Hematopoietic multipotent progenitor cell treated with erythropoietin and hydrocortisone succinate and interleukin-3 and kit ligand, for 15 days (in vitro differentiated cells): Measurements from ENCODE around the gene MADCAM1.
A peak's percentile ranks its signal among the peaks of the same experiment; 100 is the strongest.

Experiments
- DNase-seq: peaks from one replicate; pipeline ENCODE4 v3.0.0-alpha.2; 2015; ENCODE audit warnings: low spot score

The MADCAM1 gene

DNA sequence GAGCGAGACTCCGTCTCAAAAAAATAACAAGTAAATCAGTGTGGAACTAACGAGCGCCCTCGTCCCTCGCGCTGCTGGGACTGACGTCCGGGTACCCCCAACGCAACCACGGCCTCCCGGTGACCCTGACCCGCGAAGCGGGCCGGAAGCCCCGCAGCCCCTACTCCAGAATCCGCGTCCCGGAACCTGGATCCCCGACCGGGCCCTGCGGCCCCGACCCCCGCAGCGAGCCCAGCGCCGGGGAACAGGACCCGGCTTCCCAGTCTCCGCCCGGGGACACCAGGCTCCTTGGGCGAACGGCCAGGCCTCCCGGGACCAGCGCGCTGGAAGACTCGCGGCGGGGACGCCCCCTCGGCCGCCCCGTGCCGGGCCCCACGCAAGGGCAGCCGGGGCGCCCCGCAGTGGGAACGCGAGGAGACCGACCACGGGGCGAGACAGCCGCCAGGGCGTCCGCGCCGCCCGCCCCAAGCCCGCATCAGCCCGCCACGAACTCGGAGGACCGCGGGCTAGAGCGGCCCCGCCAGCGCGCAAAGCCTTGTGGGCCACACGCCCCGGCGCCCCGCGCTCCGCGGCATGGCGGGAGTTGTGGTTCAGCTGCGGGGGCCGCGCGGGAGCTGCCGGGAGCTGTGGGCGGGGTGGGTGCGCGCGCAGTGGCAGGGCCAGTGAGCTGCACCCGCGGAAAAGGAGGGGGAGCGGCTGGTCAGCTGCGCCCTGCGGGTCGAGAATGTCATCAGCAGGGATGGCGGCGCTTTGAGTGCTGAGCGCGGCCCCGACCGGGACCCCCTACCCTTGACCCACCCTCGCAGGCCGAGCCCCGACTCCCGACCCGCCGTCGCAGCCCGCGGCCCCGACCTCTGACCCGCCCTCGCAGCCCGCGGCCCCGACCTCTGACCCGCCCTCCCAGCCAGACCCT lies 7.5 kb upstream of the MADCAM1 start:
- DNase-seq = peak; percentile 93

DNA sequence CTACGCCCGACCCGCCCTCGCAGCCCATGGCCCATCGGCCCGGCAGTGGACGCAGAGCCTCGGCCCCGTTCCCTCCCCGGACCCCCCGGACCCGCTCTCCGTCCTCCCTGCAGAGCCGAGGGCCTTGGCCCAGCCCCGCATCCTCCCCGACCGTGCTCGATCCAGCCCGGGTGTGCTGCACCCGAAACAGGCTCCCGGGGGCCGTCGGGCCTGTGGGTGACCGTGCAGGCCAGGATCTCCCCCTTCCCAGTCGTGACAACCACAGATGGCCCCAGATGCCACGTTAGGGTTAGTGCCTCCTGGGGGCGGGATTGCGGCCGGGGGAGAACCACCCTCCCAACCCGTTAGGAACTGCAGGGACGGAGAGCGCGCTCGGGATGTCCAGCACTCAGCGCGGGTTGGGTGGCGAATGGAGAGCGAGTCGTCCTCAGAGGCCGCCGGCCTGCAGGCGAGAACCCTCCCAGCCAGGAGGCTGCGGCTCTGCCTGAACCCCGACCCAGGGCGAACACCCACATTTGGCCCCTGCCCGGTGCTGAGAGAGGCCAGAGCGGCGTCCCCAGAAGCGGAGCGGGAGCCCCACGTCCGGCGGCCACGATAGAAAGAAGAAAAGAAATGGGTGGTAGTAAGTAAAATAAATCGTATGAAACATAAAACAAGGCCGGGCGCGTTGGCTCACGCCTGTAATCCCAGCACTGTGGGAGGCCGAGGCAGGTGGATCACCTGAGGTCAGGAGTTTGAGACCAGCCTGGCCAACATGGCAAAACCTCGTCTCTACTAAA lies 6.7 kb upstream of the MADCAM1 start:
- DNase-seq = no peak

DNA sequence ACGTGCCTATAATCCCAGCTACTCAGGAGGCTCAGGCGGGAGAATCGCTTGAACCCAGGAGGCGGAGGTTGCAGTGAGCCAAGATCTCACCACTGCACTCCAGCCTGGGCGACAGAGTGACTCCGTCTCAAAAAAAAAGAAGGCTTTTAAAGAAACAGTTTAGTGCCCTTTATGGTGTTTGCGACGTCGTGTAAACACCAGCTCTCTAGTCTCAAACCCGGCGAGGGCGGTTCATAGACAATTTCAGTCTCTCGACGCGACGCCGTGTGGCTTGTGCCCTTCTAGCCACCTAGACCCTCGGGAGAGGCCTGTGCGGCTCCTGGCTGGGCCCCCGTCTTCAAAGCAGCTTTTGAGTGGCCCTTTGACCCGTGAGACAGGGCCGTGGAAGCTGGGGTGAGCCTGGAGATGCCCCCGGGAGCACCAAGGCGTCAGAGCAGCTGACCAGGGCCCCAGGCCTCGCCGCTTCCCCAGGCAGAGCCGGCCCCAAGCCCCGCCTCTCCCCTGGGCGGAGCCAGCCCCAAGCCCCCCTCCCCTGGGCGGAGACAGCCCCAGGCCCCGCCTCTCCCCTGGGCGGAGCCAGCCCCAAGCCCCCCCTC lies 5.0 kb upstream of the MADCAM1 start:
- no peak for DNase-seq

DNA sequence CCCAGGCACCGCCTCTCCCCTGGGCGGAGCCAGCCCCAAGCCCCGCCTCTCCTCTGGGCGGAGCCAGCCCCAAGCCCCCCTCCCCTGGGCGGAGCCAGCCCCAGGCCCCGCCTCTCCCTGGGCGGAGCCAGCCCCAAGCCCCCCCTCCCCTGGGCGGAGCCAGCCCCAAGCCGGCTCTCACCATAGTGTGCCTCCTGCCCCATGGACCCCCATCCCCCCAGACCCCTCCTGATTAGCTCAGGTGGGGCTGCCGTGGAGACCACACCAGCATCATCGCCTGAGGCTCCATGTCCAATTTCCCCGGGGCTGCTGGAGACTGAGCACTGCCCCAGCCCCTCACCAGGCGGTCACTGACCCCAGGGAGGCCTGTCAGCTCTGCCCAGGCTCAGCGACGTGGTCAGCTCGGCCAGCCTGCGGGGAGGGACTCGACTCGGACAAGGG lies 4.2 kb upstream of the MADCAM1 start:
- peak; percentile 22 for DNase-seq

DNA sequence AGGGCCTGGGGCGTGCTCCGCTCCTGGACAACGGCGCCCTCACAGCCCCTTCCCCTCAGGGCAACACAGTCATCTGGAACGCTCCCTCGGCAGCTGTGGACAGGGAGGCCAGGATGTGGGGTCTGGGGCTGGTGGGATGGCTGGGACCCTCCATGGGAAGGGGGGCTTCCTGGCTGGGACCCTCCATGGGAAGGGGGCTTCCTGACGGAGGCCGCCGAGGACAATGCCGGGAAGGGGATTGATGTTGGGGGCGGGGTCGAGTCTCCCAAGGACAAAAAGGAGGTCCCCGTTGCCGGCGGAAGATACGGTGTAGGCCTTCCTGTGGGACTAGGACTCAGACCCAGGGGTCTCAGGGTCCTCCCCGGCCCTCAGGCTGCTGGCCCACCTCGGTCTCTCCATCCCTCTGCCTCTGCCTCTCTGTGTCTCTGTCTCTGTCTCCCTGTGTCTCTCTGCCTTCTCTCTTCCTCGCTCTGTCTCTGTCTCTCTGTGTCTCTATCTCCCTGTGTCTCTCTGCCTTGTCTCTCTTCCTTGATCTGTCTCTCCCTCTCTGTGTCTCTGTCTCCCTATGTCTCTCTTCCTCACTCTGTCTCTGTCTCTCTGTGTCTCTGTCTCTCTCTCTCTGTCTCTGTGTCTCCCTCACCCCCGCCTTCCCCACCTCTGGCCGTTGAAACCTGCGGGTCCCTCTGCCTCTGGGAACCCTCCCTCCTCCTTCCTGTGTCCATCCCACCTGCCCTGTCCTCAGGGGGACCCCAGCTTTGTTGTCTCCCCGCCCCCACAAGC lies 2.7 kb upstream of the MADCAM1 start:
- no peak for DNase-seq

DNA sequence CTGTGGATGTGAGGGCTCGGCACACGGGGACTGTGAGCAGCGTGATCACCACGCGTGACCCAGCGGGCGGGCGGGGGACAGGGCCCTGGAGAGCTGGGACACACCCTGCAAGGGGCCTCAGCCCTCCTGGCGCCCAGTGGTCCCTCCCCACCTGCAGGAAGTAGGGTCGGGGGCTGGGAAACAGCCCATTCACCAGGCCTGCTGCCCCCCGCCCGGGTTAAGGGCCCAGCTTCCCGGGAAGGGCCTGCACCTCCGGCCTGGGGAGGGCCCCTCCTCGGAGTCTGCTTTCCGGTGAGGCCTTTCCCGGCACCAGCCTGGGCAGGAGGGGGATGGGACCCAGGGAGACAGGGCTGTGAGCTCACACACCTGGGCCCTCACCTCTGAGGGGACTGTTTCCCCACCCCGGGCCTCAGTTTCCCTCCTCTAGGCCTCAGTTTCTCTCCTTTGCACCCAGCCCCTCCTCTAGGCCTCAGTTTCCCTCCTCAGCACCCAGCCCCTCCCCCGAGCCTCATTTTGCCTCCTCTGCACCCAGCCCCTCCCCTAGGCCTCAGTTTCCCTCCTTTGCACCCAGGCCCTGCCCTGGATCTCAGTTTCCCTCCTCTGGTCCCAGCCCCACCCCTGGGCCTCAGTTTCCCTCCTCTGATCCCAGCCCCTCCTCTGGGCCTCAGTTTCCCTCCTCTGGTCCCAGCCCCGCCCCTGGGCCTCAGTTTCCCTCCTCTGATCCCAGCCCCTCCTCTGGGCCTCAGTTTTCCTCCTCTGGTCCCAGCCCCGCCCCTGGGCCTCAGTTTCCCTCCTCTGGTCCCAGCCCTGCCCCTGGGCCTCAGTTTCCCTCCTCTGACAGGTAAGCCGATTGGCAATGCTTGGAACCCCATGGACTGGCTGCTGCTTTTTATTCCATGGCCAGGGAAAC lies 1.9 kb upstream of the MADCAM1 start:
- no peak for DNase-seq

DNA sequence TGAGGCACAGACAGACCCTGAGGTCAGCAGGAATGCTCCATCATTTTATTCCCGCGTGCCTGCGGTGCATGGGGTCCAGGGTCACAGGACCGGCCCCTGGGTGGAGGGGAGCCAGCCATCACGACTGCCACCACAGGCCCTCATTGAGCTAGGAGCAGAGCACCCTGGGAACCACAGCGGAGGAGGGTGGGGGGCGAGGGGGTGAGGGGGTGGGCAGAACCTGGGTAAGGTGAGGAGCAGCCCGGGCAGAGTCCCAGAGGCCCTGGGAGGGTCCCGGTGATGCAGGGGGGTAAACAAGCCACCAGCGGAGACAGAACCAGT lies 1.2 kb upstream of the MADCAM1 start:
- DNase-seq = no peak

DNA sequence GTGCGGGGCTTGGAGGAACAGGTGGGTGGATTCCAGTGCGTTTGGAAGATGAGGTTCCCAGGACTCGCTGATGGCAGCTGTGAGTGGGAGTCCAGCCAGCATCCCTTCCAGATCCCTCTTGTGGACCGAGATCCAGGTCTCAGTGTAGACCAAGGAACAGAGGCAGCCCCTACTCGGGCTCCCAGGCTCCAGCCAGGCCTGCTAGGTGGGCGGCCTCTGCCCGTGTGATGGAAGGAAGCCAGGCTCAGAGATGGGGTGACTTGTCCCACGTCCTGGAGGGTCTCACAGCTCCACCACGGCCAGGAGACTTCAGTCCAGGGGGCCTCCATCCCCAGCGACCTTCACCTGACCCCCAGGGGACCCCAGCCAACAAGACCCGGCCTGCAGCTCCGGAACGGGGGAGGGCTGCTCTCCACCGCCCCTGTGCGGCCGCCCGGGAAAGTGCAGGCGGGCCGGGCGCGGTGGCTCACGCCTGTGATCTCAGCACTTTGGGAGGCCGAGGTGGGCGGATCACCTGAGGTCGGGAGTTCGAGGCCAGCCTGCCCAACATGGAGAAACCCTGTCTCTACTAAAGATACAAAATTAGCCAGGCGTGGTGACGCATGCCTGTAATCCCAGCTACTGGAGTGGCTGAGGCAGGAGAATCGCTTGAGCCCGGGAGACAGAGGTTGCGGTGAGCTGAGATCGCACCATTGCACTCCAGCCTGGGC lies 729 bp upstream of the MADCAM1 start:
- DNase-seq = no peak

DNA sequence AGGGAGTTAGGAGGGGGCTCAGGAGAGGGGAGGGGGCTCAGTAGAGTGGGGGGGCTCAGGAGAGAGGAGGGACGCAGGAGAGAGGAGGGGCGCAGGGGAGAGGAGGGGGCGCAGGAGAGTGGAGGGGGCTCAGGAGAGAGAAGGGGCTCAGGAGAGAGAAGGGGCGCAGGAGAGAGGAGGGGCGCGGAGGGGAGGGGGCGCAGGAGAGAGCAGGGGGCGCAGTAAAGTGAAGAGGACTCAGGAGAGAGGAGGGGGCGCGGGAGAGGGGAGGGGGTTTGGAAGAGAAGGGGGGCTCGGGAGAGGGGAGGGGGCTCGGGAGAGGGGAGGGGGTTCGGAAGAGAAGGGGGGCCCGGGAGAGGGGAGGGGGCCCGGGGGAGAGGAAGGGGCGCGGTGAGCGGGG lies 700 bp downstream of the MADCAM1 start:
- DNase-seq = no peak

DNA sequence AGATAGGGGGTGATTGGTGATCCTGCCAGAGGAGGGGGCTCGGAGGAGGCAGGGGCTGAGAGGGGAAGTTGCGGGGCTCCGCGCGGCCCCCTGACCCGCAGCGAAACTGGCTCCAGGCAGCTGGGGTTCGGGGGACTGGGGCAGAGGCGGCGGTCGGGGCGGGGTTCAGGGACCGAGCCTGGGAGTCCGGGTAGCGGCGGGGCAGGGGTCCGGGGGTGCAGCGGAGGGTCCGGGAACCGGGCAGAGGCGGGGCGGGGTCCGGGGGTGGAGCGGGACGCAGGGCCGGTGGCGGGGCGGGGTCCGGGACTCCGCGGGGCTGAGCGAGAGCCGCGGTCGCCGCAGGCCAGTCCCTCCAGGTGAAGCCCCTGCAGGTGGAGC lies 1.2 kb downstream of the MADCAM1 start:
- no peak for DNase-seq

DNA sequence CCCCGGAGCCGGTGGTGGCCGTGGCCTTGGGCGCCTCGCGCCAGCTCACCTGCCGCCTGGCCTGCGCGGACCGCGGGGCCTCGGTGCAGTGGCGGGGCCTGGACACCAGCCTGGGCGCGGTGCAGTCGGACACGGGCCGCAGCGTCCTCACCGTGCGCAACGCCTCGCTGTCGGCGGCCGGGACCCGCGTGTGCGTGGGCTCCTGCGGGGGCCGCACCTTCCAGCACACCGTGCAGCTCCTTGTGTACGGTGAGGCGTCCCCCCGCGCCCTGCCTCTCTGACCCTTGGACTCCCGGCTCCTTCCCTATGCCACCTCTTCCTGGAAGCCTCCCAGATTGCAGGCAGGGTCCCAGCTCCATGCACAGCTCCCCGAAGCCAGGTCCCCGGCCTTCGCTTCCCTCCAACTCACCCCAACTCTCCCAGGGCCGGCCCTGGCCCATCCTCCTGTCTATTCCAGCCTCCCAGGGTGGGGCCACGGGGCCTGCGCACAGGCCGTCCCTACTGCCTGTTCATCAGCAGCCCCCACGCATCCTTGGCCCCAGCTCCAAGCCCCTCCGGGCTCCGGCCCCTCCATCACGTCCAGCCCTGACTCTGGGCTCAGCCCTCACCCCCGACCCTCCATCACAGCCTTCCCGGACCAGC lies 1.7 kb downstream of the MADCAM1 start:
- no peak for DNase-seq

DNA sequence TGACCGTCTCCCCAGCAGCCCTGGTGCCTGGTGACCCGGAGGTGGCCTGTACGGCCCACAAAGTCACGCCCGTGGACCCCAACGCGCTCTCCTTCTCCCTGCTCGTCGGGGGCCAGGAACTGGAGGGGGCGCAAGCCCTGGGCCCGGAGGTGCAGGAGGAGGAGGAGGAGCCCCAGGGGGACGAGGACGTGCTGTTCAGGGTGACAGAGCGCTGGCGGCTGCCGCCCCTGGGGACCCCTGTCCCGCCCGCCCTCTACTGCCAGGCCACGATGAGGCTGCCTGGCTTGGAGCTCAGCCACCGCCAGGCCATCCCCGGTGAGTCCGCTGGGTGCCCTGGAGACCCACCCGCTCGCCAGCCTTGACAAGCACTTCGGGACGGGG lies 2.2 kb downstream of the MADCAM1 start:
- no peak for DNase-seq

DNA sequence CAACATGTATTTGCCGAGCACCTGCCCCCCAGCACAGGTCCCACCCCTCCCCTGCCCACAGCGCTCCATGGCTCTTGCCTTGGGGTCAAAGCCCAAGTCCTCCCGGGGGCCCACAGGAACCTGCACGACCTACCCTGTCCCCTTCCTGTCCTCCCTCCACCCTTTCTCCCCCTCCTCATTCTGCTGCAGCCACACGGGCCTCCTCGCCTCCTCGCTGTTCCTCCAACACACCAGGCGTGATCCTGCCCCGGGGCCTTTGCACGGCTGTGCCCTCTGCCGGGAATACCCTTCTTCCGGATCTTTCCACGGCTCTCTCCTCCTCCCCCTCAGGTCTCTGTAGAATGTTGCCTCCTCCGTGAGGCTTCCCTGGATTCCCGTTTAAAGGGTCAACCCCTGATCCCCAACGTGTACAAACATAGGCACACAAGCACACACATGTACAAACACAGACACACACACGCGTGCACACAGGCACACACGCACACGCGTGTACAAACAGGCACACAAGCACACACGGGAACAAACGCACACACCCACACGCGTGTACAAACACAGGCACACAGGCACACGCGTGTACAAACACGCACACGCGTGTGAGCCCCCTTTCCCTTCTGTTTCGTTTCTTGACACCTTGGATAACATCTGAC lies 2.8 kb downstream of the MADCAM1 start:
- DNase-seq = no peak

DNA sequence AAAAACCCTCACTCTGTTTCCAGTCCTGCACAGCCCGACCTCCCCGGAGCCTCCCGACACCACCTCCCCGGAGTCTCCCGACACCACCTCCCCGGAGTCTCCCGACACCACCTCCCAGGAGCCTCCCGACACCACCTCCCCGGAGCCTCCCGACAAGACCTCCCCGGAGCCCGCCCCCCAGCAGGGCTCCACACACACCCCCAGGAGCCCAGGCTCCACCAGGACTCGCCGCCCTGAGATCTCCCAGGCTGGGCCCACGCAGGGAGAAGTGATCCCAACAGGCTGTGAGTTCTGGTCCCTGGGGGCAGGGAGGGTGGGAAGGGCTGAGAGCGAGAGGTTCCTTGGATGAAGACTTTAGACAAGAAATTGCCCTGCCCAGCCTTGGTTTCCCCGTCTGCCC lies 5.4 kb downstream of the MADCAM1 start:
- no peak for DNase-seq

DNA sequence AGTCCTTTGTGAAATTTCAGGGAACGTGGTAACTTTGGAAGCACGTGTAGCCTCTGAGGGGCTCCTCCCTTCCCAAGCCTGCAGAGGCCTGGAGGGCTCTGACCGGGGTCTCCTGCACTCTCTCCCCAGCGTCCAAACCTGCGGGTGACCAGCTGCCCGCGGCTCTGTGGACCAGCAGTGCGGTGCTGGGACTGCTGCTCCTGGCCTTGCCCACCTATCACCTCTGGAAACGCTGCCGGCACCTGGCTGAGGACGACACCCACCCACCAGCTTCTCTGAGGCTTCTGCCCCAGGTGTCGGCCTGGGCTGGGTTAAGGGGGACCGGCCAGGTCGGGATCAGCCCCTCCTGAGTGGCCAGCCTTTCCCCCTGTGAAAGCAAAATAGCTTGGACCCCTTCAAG lies 8.3 kb downstream of the MADCAM1 start:
- DNase-seq = no peak

DNA sequence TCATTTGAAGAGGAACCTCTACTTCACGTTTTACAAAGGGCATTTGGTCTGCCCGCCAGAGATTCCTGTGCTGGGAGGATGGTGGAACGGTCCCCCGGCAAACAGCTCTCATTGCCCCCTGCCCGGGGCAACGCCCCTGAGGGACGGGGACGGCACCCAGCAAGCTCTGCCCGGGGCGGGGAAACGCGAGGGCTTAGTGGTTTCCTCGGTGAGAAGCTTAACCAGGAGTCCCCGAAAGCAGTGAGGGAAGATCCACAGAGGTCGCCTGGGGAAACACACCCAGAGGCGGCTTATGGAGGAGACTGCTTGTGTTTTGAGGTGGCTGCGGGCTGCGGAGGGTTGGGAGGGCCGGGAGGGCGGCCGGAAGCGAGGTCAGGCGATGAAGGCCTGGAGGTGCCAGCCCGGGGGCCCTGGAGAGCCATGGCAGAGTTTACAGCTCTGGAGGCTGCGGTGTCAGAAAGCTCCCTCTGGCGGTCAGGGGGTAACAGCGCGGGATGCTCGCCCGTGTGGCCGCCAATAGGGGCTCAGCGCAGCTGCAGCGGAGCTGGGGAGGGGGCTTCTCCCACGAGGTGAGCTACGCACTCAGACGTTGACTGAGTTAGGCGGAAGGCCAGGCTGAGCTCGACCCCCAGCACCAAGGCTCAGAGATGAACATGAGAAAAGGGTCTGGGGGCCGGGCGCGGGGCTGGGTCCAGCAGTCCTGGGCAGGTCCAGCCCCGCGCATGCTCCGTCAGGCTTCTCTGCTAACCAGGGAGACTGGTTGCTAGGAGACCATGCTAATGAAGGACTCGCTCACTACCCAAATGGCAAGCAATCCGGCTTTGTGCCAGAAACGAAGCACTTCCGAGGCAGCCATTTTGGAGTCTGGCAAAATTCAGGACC lies 10.4 kb downstream of the MADCAM1 start:
- peak; percentile 100 for DNase-seq

DNA sequence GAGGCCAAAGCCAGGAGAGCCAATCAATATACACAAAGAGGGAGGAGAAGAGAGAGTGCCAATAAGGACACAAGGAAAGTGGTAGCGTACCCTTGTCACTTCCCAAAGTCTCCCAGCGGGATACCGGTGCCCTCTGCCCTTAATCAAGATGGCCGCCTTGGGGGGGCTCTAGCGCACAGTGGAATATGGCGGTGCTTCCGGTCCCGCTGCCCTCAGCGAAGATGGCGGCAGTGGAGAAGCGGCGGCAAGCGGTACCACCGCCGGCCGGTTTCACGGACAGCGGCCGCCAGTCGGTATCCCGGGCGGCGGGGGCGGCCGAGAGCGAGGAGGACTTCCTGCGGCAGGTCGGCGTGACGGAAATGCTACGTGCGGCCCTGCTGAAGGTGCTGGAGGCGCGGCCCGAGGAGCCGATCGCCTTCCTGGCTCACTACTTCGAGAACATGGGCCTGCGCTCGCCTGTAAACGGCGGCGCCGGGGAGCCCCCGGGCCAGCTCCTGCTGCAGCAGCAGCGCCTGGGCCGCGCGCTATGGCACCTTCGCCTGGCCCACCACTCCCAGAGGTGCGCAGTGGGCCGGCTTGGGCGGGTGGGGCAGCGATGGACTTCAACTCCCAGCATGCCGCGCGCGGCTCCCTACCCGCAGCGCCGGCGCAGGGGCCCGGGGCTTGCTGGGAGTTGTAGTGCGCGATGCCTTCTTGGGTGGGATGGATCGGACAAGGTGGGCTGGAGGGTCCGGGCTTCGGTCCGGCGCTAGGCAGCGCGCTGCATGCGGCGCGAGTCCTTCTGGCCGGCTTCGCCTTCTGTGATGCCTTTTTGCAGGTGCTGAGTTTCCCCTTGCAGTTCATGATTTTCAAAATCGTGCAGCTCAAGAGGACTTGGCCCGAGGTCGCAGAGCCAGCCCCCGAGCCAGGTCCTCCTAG lies 11.3 kb downstream of the MADCAM1 start, which contains the start of gene TPGS1:
TSS of gene TPGS1 (plus strand) at position 212 of the 918 bp plus-strand sequence. CDS start at position 222, 10 bp downstream.
- DNase-seq = peak; percentile 82
